HCT116 (cell line): ENCODE data around the gene ZBTB24. TPM values are rescaled to one million over a fixed set of nuclear protein-coding genes. Genes with fewer than 3 reads are reported as not detected.

Experiments used
- ATAC-seq: fragments of 200-7000 bp; cut with Tn5 transposase; 2 replicates; pipeline ENCODE4 v1.9.1; 2020; ENCODE audit warnings: mild to moderate bottlenecking, moderate library complexity
- BruUV-seq: library from RNA; stranded (reverse); fragments of 400-500 nt; replicated peaks from 2 replicates; lab custom pipeline; 2021; lab: Mats Ljungman, UMichigan
- CTCF ChIA-PET: fragments of 300-600 bp; sonication (Branson Sonifier 250); formaldehyde crosslinking; loops from one replicate; lab custom pipeline; 2021; ENCODE audit warnings: antibody characterized with exemption; lab: Charles Lee
- POLR2A ChIA-PET: fragments of 300-600, 350-600 bp; sonication (Branson Sonifier 250); formaldehyde crosslinking; loops from one replicate; lab custom pipeline; 2021; ENCODE audit warnings: antibody characterized with exemption; lab: Charles Lee
- RAD21 ChIA-PET, 2 experiments: fragments of 300-600 bp; sonication (Branson Sonifier 250); formaldehyde crosslinking; loops; one replicate each; lab custom pipeline; 2023; ENCODE audit warnings: low total read pairs in 2 of 2; ENCODE audit not compliant: uncharacterized antibody in 2 of 2, unreplicated experiment in 2 of 2, low non-redundant PET in 1 of 2; lab: Charles Lee
- DNase-seq: peaks from one replicate; pipeline ENCODE4 v3.0.0-alpha.2; 2010; ENCODE audit warnings: low read depth, low spot score
- H2AFZ ChIP-seq: fragments of 200-600 bp; shearing (Covaris generic), sonication (generic); 2 replicates; pipeline ENCODE4 v1.6.1; 2017; ENCODE audit warnings: low read depth, mixed run types, mixed read lengths, antibody characterized with exemption, low read length; ENCODE audit not compliant: poor library complexity, severe bottlenecking
- H3K27ac ChIP-seq: 2 replicates; pipeline ENCODE4 v1.5.1; 2012; ENCODE audit warnings: low read depth, low read length
- H3K27me3 ChIP-seq: fragments of 200-600 bp; sonication (generic); 2 replicates; pipeline ENCODE4 v1.6.1; 2016; ENCODE audit warnings: mixed run types, low read length, mixed read lengths; ENCODE audit not compliant: insufficient read depth
- H3K36me3 ChIP-seq, 2 experiments: fragments of 200-500 bp in 1 of 2; fragments of 200-600 bp in 1 of 2; sonication (Bioruptor generic) in 1 of 2; sonication (generic) in 1 of 2; 2 replicates each; pipeline versions ENCODE4 v1.5.1 to v1.6.1; 2014 to 2016; ENCODE audit warnings: low read length in 2 of 2, inconsistent platforms in 1 of 2, mixed read lengths in 1 of 2, mixed run types in 1 of 2; ENCODE audit not compliant: insufficient read depth in 2 of 2, control insufficient read depth in 1 of 2
- H3K4me1 ChIP-seq, 2 experiments: fragments of 200-600 bp in 1 of 2; sonication (generic) in 1 of 2; 2 replicates each; pipeline versions ENCODE4 v1.5.1 to v1.6.1; 2012 to 2017; ENCODE audit warnings: low read length in 2 of 2, inconsistent platforms in 1 of 2, mild to moderate bottlenecking in 1 of 2, mixed read lengths in 1 of 2, mixed run types in 1 of 2, moderate library complexity in 1 of 2; ENCODE audit not compliant: insufficient read depth in 2 of 2, control insufficient read depth in 1 of 2
- H3K4me2 ChIP-seq: fragments of 200-600 bp; sonication (generic); 2 replicates; pipeline ENCODE4 v1.6.1; 2017; ENCODE audit warnings: mixed run types, low read length, mixed read lengths
- H3K4me3 ChIP-seq, 2 experiments: fragments of 200-600 bp in 1 of 2; sonication (generic) in 1 of 2; replicated peaks in 1 of 2; 2 replicates each; pipeline ENCODE4 v1.5.1; 2011 to 2016; ENCODE audit warnings: low read length in 2 of 2, control low read depth in 1 of 2, low read depth in 1 of 2, mild to moderate bottlenecking in 1 of 2, mixed read lengths in 1 of 2, mixed run types in 1 of 2
- H3K79me2 ChIP-seq: fragments of 200-600 bp; sonication (generic); 2 replicates; pipeline ENCODE4 v1.6.1; 2017; ENCODE audit warnings: mild to moderate bottlenecking, mixed run types, low read length, moderate library complexity, mixed read lengths; ENCODE audit not compliant: insufficient read depth
- H3K9ac ChIP-seq: fragments of 200-600 bp; sonication (generic); 2 replicates; pipeline ENCODE4 v1.6.1; 2016; ENCODE audit warnings: low read length, mixed read lengths
- H3K9me2 ChIP-seq: fragments of 200-600 bp; sonication (generic), shearing (Covaris generic); 2 replicates; pipeline ENCODE4 v1.6.1; 2017; ENCODE audit warnings: mixed run types, mild to moderate bottlenecking, moderate library complexity; ENCODE audit not compliant: insufficient read depth
- H3K9me3 ChIP-seq, 2 experiments: fragments of 200-500 bp in 1 of 2; fragments of 200-600 bp in 1 of 2; sonication (Bioruptor generic) in 1 of 2; sonication (generic) in 1 of 2; 2 replicates each; pipeline ENCODE4 v1.6.1; 2014 to 2017; ENCODE audit warnings: low read length in 2 of 2, mixed read lengths in 2 of 2, inconsistent platforms in 1 of 2, low read depth in 1 of 2, mild to moderate bottlenecking in 1 of 2, mixed run types in 1 of 2, moderate library complexity in 1 of 2; ENCODE audit not compliant: control insufficient read depth in 1 of 2, insufficient read depth in 1 of 2
- H4K20me1 ChIP-seq: fragments of 200-600 bp; sonication (generic), shearing (Covaris generic); 2 replicates; pipeline ENCODE4 v1.6.1; 2017; ENCODE audit warnings: mixed run types, mild to moderate bottlenecking, moderate library complexity; ENCODE audit not compliant: insufficient read depth
- CBX3 ChIP-seq: IDR thresholded peaks from 2 replicates; pipeline ENCODE4 v1.6.1; 2012; ENCODE audit warnings: low read depth
- CEBPB ChIP-seq: IDR thresholded peaks from 2 replicates; pipeline ENCODE4 v1.6.1; 2012; ENCODE audit warnings: low read depth
- EGR1 ChIP-seq: IDR thresholded peaks from 2 replicates; pipeline ENCODE4 v1.6.1; 2012; ENCODE audit warnings: low read depth
- EZH2phosphoT487 ChIP-seq: fragments of 200-600 bp; IDR thresholded peaks from 2 replicates; pipeline ENCODE4 v1.6.1; 2018; ENCODE audit warnings: antibody characterized with exemption, borderline replicate concordance
- FOSL1 ChIP-seq: IDR thresholded peaks from 2 replicates; pipeline ENCODE4 v1.6.1; 2012; ENCODE audit warnings: low read depth
- JUND ChIP-seq: IDR thresholded peaks from 2 replicates; pipeline ENCODE4 v1.6.1; 2012
- POLR2A ChIP-seq: IDR thresholded peaks from 2 replicates; pipeline ENCODE4 v1.7.0; 2011; ENCODE audit warnings: borderline replicate concordance; ENCODE audit not compliant: insufficient read depth, insufficient read length; ENCODE audit errors: extremely low read depth
- POLR2AphosphoS5 ChIP-seq: IDR thresholded peaks from 2 replicates; pipeline ENCODE4 v1.6.1; 2011; ENCODE audit warnings: mild to moderate bottlenecking, low read depth, low read length, moderate library complexity
- RAD21 ChIP-seq: IDR thresholded peaks from 2 replicates; pipeline ENCODE4 v1.6.1; 2012; ENCODE audit warnings: low read depth, mild to moderate bottlenecking
- REST ChIP-seq: IDR thresholded peaks from 2 replicates; pipeline ENCODE4 v1.6.1; 2012; ENCODE audit warnings: low read depth
- SIN3A ChIP-seq: IDR thresholded peaks from 2 replicates; pipeline ENCODE4 v1.6.1; 2012; ENCODE audit warnings: low read depth
- SRF ChIP-seq: IDR thresholded peaks from 2 replicates; pipeline ENCODE4 v1.6.1; 2012; ENCODE audit warnings: low read depth
- TCF7L2 ChIP-seq: IDR thresholded peaks from 2 replicates; pipeline ENCODE4 v1.7.0; 2011; ENCODE audit warnings: borderline replicate concordance, inconsistent platforms; ENCODE audit not compliant: insufficient read depth, insufficient read length; ENCODE audit errors: extremely low read depth
- YY1 ChIP-seq: IDR thresholded peaks from 2 replicates; pipeline ENCODE4 v1.6.1; 2011; ENCODE audit warnings: low read length, low read depth, moderate library complexity, mild to moderate bottlenecking; ENCODE audit not compliant: insufficient replicate concordance; ENCODE audit errors: extremely low read depth
- ZFX ChIP-seq: fragments of 450-650 bp; IDR thresholded peaks from 2 replicates; pipeline ENCODE4 v1.6.1; 2017
- ZNF274 ChIP-seq: fragments of 200-500 bp; sonication (Bioruptor generic); IDR thresholded peaks from 2 replicates; pipeline ENCODE4 v1.6.1; 2014; ENCODE audit warnings: mild to moderate bottlenecking, low read depth, low read length, inconsistent platforms
- intact Hi-C: fragments of 100-400 bp; cut with micrococcal nuclease; formaldehyde crosslinking; loops from 2 replicates; pipeline ENCODE4 v1.10.0; 2022
- total RNA-seq: library from RNA; stranded (reverse); gene quantifications from one replicate; pipeline ENCODE4 v1.2.1, GENCODE V29; 2021; ENCODE audit not compliant: unreplicated experiment
- TF ChIP-seq, protein P1 (sequence below): IDR thresholded peaks from 2 replicates; pipeline ENCODE4 v1.6.1; 2012

Gene ZBTB24
- total RNA-seq, 1 experiment from 2014 or later, result 11.3 TPM

DNA sequence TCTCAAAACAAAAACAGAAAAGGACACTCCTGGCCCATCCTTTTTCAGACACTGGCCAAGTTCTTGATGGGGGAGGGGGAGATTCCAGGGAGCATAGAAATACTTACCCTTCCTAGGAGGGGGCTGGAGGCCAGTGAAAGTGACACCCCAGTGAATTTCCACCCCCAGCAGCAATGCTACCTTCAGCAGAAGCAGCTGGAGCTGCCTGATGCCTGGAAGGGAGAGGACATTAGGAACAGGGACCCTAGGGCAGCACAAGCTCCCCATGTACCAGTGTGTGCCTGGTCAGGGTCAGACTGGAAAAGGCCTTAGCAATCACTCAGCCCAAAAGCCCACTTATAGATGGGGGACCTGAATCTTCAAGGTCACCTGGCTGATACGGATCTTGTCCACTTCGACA lies 29.9 kb downstream of the ZBTB24 start:
- BruUV-seq, result no TSS peak
- Histone ChIP-seq H3K9me2 (no peaks in the 10 kb centered on the region), H3K36me3 (peaks cover 0 to 5% of the 10 kb centered on the region in 2 experiments; a peak in 1 of 4 replicates), H3K27ac (no peak overlapping the region), H3K4me2 (no peak overlapping the region), H3K27me3 (no peaks in the 10 kb centered on the region), H3K9me3 (no peaks in the 10 kb centered on the region), H3K4me1 (peaks cover 4 to 33% of the 10 kb centered on the region in 2 experiments; a peak in 3 of 4 replicates), H3K9ac (no peak overlapping the region), H2AFZ (no peak overlapping the region), H4K20me1 (no peaks in the 10 kb centered on the region), H3K4me3 (no peak overlapping the region), H3K79me2 (no peaks in the 10 kb centered on the region)
- ChIA-PET RAD21 (no interaction called here), POLR2A (interaction anchor here (1.6 kb wide), 1 partner anchor 12 kb away, joined by 5 read pairs; no protein-coding TSS in a partner anchor), CTCF (interaction anchor here (1.6 kb wide), 1 partner anchor 12 kb away, joined by 4 read pairs; the partner anchor contains the start of genes PPIL6 and SMPD2)
- TF ChIP-seq CEBPB (no peak), POLR2A (no peak), SRF (no peak), JUND (no peak), TCF7L2 (no peak), FOSL1 (no peak), ZNF274 (no peak), CBX3 (no peak), EGR1 (no peak), SIN3A (no peak), YY1 (no peak)
- TF ChIP-seq, protein P1, sequence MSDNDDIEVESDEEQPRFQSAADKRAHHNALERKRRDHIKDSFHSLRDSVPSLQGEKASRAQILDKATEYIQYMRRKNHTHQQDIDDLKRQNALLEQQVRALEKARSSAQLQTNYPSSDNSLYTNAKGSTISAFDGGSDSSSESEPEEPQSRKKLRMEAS, result no peak
- no peak for DNase-seq
- ATAC-seq, result no peak
- intact Hi-C loops, result no loop called here

GRCh38 chr6:109452181-109452580 lies 30.8 kb downstream of the ZBTB24 start:
- Histone ChIP-seq H3K4me2 (no peak overlapping the region), H3K27me3 (no peaks in the 10 kb centered on the region), H3K4me3 (no peak overlapping the region), H3K36me3 (peaks cover 0 to 5% of the 10 kb centered on the region in 2 experiments; a peak in 1 of 4 replicates), H4K20me1 (no peaks in the 10 kb centered on the region), H3K9me2 (no peaks in the 10 kb centered on the region), H3K9me3 (no peaks in the 10 kb centered on the region), H3K9ac (no peak overlapping the region), H3K4me1 (peaks cover 4 to 26% of the 10 kb centered on the region in 2 experiments; a peak in 3 of 4 replicates), H3K79me2 (no peaks in the 10 kb centered on the region), H2AFZ (no peak overlapping the region), H3K27ac (no peak overlapping the region)
- DNase-seq (no peak), ATAC-seq (no peak)
- BruUV-seq, result no TSS peak
- TF ChIP-seq, protein P1, result no peak
- TF ChIP-seq YY1 (no peak), RAD21 (no peak), POLR2AphosphoS5 (no peak), FOSL1 (no peak), CEBPB (no peak), TCF7L2 (no peak), EZH2phosphoT487 (no peak), ZFX (no peak), REST (no peak), SRF (no peak), EGR1 (no peak), CBX3 (no peak)
- RAD21 ChIA-PET, result no interaction called here
- intact Hi-C loops, result no loop called here
- POLR2A ChIA-PET, result no interaction called here
- CTCF ChIA-PET, result interaction anchor here (1.6 kb wide), 1 partner anchor 11 kb away, joined by 4 read pairs; the partner anchor contains the start of genes PPIL6 and SMPD2
